H1 (cell line): ENCODE measurements around the gene IREB2. TPM values are rescaled to one million over a fixed set of nuclear protein-coding genes. Genes with fewer than 3 reads are reported as not detected.

Experiments
- CTCF ChIA-PET: fragments of 300-600 bp; sonication (Branson Sonifier 250); formaldehyde crosslinking; loops from one replicate; lab custom pipeline; 2021; ENCODE audit not compliant: partially characterized antibody; lab: Charles Lee
- POLR2A ChIA-PET: fragments of 300-600 bp; sonication (Branson Sonifier 250); formaldehyde crosslinking; loops from one replicate; lab custom pipeline; 2021; ENCODE audit warnings: inconsistent platforms; ENCODE audit not compliant: partially characterized antibody; lab: Charles Lee
- DNase-seq, 2 experiments: peaks; one replicate each; pipeline versions ENCODE4 v3.0.0 to v3.0.0-alpha.2; 2010 to 2022; ENCODE audit warnings: low spot score in 2 of 2, low read depth in 1 of 2, mixed read lengths in 1 of 2
- FAIRE-seq: peaks from 2 replicates; lab custom pipeline; 2011; peaks lifted over from hg19 to GRCh38; lab: Jason Lieb, UNC
- H2AFZ ChIP-seq: 2 replicates; pipeline ENCODE4 v1.8.1; 2012; ENCODE audit warnings: low read length, inconsistent platforms
- H2AK5ac ChIP-seq: 2 replicates; pipeline ENCODE4 v1.6.1; 2013; ENCODE audit warnings: low read depth, low read length
- H2BK120ac ChIP-seq: replicated peaks from 2 replicates; pipeline ENCODE3; 2013; ENCODE audit warnings: low read depth, low read length, inconsistent platforms
- H2BK12ac ChIP-seq: 2 replicates; pipeline ENCODE4 v1.6.1; 2013; ENCODE audit warnings: low read depth, low read length
- H2BK15ac ChIP-seq: 2 replicates; pipeline ENCODE4 v1.6.1; 2013; ENCODE audit warnings: low read length
- H2BK20ac ChIP-seq: 2 replicates; pipeline ENCODE4 v1.6.1; 2013; ENCODE audit warnings: low read length
- H2BK5ac ChIP-seq: 2 replicates; pipeline ENCODE4 v1.6.1; 2013; ENCODE audit warnings: low read depth, low read length
- H3K14ac ChIP-seq: 2 replicates; pipeline ENCODE4 v1.6.1; 2013; ENCODE audit warnings: inconsistent platforms; ENCODE audit not compliant: insufficient read length
- H3K18ac ChIP-seq: 2 replicates; pipeline ENCODE4 v1.6.1; 2013; ENCODE audit warnings: low read length; ENCODE audit errors: extremely low read depth
- H3K23ac ChIP-seq: 2 replicates; pipeline ENCODE4 v1.6.1; 2013; ENCODE audit warnings: inconsistent platforms; ENCODE audit not compliant: insufficient read length
- H3K23me2 ChIP-seq: 2 replicates; pipeline ENCODE4 v1.6.1; 2013; ENCODE audit warnings: low read depth, low read length
- H3K27ac ChIP-seq: 2 replicates; pipeline ENCODE4 v1.6.1; 2011; ENCODE audit warnings: low read depth, low read length, inconsistent platforms
- H3K27me3 ChIP-seq, 4 experiments: replicated peaks in 1 of 4; 1 replicate in 1 of 4; 2 replicates in 3 of 4; pipeline versions ENCODE4 v1.6.1 to v1.8.1; 2011 to 2013; ENCODE audit warnings: low read length in 3 of 4, mild to moderate bottlenecking in 3 of 4, inconsistent platforms in 2 of 4, mixed read lengths in 2 of 4, moderate library complexity in 1 of 4; ENCODE audit not compliant: control insufficient read depth in 3 of 4, insufficient read depth in 3 of 4; ENCODE audit errors: extremely low read depth in 1 of 4
- H3K36me3 ChIP-seq, 4 experiments: 2 replicates each; pipeline versions ENCODE4 v1.6.1 to v1.8.1; 2011 to 2013; ENCODE audit warnings: mild to moderate bottlenecking in 4 of 4, low read length in 3 of 4, moderate library complexity in 2 of 4, control low read depth in 1 of 4, inconsistent platforms in 1 of 4; ENCODE audit not compliant: insufficient read depth in 4 of 4, control insufficient read depth in 2 of 4
- H3K4ac ChIP-seq: replicated peaks from 2 replicates; pipeline ENCODE3; 2013; ENCODE audit warnings: low read length, low read depth, mixed read lengths, inconsistent platforms; ENCODE audit not compliant: insufficient read length
- H3K4me1 ChIP-seq, 4 experiments: replicated peaks in 1 of 4; 1 replicate in 1 of 4; 2 replicates in 3 of 4; pipeline versions ENCODE4 v1.6.1 to v1.8.1; 2011 to 2013; ENCODE audit warnings: low read length in 3 of 4, inconsistent platforms in 2 of 4, mixed read lengths in 1 of 4; ENCODE audit not compliant: insufficient read depth in 4 of 4, control insufficient read depth in 3 of 4
- H3K4me2 ChIP-seq, 2 experiments: 2 replicates each; pipeline versions ENCODE4 v1.6.1 to v1.8.1; 2011 to 2013; ENCODE audit warnings: low read depth in 2 of 2, low read length in 2 of 2, control low read depth in 1 of 2, inconsistent platforms in 1 of 2, mild to moderate bottlenecking in 1 of 2; ENCODE audit not compliant: insufficient read depth in 1 of 2
- H3K4me3 ChIP-seq, 4 experiments: fragments of 200-600, 300-600 bp in 1 of 4; sonication (generic), shearing (Covaris generic), sonication (Bioruptor Twin) in 1 of 4; 2 replicates each; pipeline versions ENCODE4 v1.5.1 to v1.8.1; 2011 to 2016; ENCODE audit warnings: low read length in 4 of 4, low read depth in 3 of 4, control low read depth in 2 of 4, inconsistent platforms in 2 of 4, mild to moderate bottlenecking in 2 of 4, mixed read lengths in 1 of 4, moderate library complexity in 1 of 4; ENCODE audit not compliant: insufficient read depth in 2 of 4; ENCODE audit errors: extremely low read depth in 1 of 4
- H3K56ac ChIP-seq: replicated peaks from 2 replicates; pipeline ENCODE3; 2013; ENCODE audit warnings: low read depth, mild to moderate bottlenecking, mixed read lengths, low read length, inconsistent platforms; ENCODE audit not compliant: insufficient read length
- H3K79me1 ChIP-seq: 2 replicates; pipeline ENCODE4 v1.6.1; 2013; ENCODE audit warnings: low read depth, low read length, control low read depth
- H3K79me2 ChIP-seq, 2 experiments: 2 replicates each; pipeline versions ENCODE4 v1.6.1 to v1.8.1; 2012 to 2013; ENCODE audit warnings: low read length in 2 of 2, mild to moderate bottlenecking in 2 of 2, inconsistent platforms in 1 of 2; ENCODE audit not compliant: insufficient read depth in 2 of 2, control insufficient read depth in 1 of 2
- H3K9ac ChIP-seq, 4 experiments: replicated peaks in 1 of 4; 1 replicate in 1 of 4; 2 replicates in 3 of 4; pipeline versions ENCODE4 v1.6.1 to v1.8.1; 2011 to 2013; ENCODE audit warnings: low read depth in 3 of 4, low read length in 3 of 4, control low read depth in 2 of 4, mild to moderate bottlenecking in 2 of 4, moderate library complexity in 2 of 4, inconsistent platforms in 1 of 4; ENCODE audit errors: extremely low read depth in 1 of 4
- H3K9me3 ChIP-seq, 2 experiments: 2 replicates each; pipeline versions ENCODE4 v1.6.1 to v1.8.1; 2012 to 2013; ENCODE audit warnings: mild to moderate bottlenecking in 2 of 2, moderate library complexity in 2 of 2, control low read depth in 1 of 2, inconsistent platforms in 1 of 2, low read depth in 1 of 2, low read length in 1 of 2, mixed read lengths in 1 of 2; ENCODE audit not compliant: insufficient read depth in 2 of 2
- H4K20me1 ChIP-seq, 2 experiments: replicated peaks in 1 of 2; 2 replicates each; pipeline versions ENCODE3 to v1.8.1; 2011 to 2013; ENCODE audit warnings: inconsistent platforms in 2 of 2, low read length in 2 of 2, mild to moderate bottlenecking in 1 of 2; ENCODE audit not compliant: insufficient read depth in 2 of 2, control insufficient read depth in 1 of 2
- H4K5ac ChIP-seq: 2 replicates; pipeline ENCODE4 v1.6.1; 2013; ENCODE audit warnings: low read length, low read depth, mixed read lengths, inconsistent platforms; ENCODE audit not compliant: insufficient read length
- H4K8ac ChIP-seq: 2 replicates; pipeline ENCODE4 v1.8.0; 2013; ENCODE audit warnings: mild to moderate bottlenecking, moderate library complexity, low read length, inconsistent platforms; ENCODE audit not compliant: insufficient read depth; ENCODE audit errors: extremely low read depth
- H4K91ac ChIP-seq: replicated peaks from 2 replicates; pipeline ENCODE3; 2013; ENCODE audit warnings: low read length, mixed read lengths, inconsistent platforms; ENCODE audit not compliant: insufficient read length
- CHD2 ChIP-seq: IDR thresholded peaks from 2 replicates; pipeline ENCODE4 v1.6.1; 2012; ENCODE audit warnings: low read length, improper control_type of control experiment
- CREB1 ChIP-seq: IDR thresholded peaks from 2 replicates; pipeline ENCODE4 v1.6.1; 2012; ENCODE audit warnings: inconsistent platforms
- KDM1A ChIP-seq: fragments of 200-600, 300-600 bp; sonication (generic); IDR thresholded peaks from 2 replicates; pipeline ENCODE4 v1.7.1; 2016; ENCODE audit warnings: mild to moderate bottlenecking, low read length, borderline replicate concordance
- KDM4A ChIP-seq: IDR thresholded peaks from one replicate; pipeline ENCODE4 v1.7.1; 2012; ENCODE audit warnings: low read depth, mild to moderate bottlenecking, moderate library complexity, low read length, inconsistent platforms; ENCODE audit not compliant: severe bottlenecking
- SP2 ChIP-seq: IDR thresholded peaks from 2 replicates; pipeline ENCODE4 v1.6.1; 2012; ENCODE audit warnings: mild to moderate bottlenecking, low read length, inconsistent platforms
- SP4 ChIP-seq: IDR thresholded peaks from 2 replicates; pipeline ENCODE4 v1.6.1; 2012; ENCODE audit warnings: low read length, inconsistent platforms
- TCF12 ChIP-seq: IDR thresholded peaks from 2 replicates; pipeline ENCODE4 v1.6.1; 2011; ENCODE audit warnings: low read depth, mild to moderate bottlenecking, low read length
- USF2 ChIP-seq: IDR thresholded peaks from 2 replicates; pipeline ENCODE4 v1.6.1; 2011; ENCODE audit warnings: low read length, improper control_type of control experiment
- WGBS, 2 experiments: shearing (Covaris generic) in 1 of 2; methylation state at CpG; one replicate each; pipeline versions ENCODE4 v1.1.6 to v1.1.7; 2013 to 2015; ENCODE audit warnings: low lambda C conversion rate in 2 of 2, mixed read lengths in 2 of 2, inconsistent platforms in 1 of 2, low coverage in 1 of 2, missing lambda C conversion rate in 1 of 2; ENCODE audit not compliant: insufficient replicate concordance in 2 of 2, insufficient coverage in 1 of 2, insufficient read length in 1 of 2; ENCODE audit errors: extremely low coverage in 1 of 2, missing lambda C conversion rate in 1 of 2; 5-methylcytosine and 5-hydroxymethylcytosine counted together
- polyA plus RNA-seq, 7 experiments: library from polyadenylated mRNA; depleted of rRNA in 3 of 7; stranded (reverse) in 5 of 7; unstranded in 2 of 7; fragments of >200 nt in 5 of 7; fragments of 200-250 nt in 2 of 7; gene quantifications; 1 replicate in 5 of 7; 2 replicates in 1 of 7; 4 replicates in 1 of 7; pipeline versions ENCODE4 v1.2.1 to v1.2.3, GENCODE V29; 2011 to 2013; ENCODE audit warnings: missing spikeins in 2 of 7, mixed read lengths in 2 of 7
- total RNA-seq: library from RNA; stranded (reverse); fragmentation: NEBNext Ultra II Directional; extraction: Animal tissue kit (Norgen Biotek cat#: 25700); gene quantifications from 2 replicates; pipeline ENCODE4 v1.2.1, GENCODE V29; 2021

Gene IREB2
- total and polyA plus RNA-seq, 2 of the 8 experiments (the other 6 are each of a cell fraction or from before 2014, with no cell fraction given) = 21.0 to 103 TPM

DNA sequence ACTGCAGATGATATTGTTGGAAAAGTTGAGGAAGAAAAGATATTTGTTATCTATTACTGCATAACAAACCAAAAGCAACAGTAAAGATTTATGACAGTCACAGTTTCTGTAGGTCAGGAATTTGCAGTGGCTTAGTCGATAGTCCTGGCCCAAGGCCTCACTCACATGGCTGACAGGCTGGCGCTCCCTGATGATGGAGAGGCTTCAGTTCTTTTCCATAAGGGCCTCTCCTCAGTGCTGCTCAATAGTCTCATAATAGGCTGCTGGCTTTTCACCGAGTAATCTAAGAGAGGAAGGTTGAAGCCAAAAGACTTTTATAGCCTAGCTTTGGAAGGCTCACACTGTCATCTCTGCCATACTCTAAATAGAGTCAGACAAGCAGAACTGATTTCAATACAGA, 17.7 kb downstream of the IREB2 start:
- Histone ChIP-seq H2BK12ac (no peak overlapping the region), H2BK120ac (no peak overlapping the region), H3K79me1 (peaks cover 11% of the 10 kb centered on the region), H3K56ac (no peak overlapping the region), H3K9me3 (no peaks in the 10 kb centered on the region), H4K91ac (no peak overlapping the region), H3K4me1 (peaks cover 0 to 1% (median 0%) of the 10 kb centered on the region in 4 experiments; a peak in 1 of 7 replicates), H3K4me3 (no peak overlapping the region), H4K5ac (no peak overlapping the region), H3K9ac (no peak overlapping the region), H3K27ac (no peak overlapping the region), H2BK15ac (no peak overlapping the region), H3K36me3 (peaks cover 0 to 2% (median 0%) of the 10 kb centered on the region in 4 experiments; a peak in 2 of 8 replicates), H2AK5ac (no peak overlapping the region), H3K27me3 (no peaks in the 10 kb centered on the region), H3K4ac (no peak overlapping the region), H3K23me2 (no peaks in the 10 kb centered on the region), H3K79me2 (peaks cover 19 to 98% of the 10 kb centered on the region in 2 experiments), H3K23ac (no peak overlapping the region), H4K20me1 (peaks cover 4 to 8% of the 10 kb centered on the region in 2 experiments), H2AFZ (no peak overlapping the region), H3K18ac (no peak overlapping the region), H3K14ac (no peak overlapping the region), H2BK5ac (no peak overlapping the region), H3K4me2 (no peak overlapping the region), H2BK20ac (no peak overlapping the region), H4K8ac (no peak overlapping the region)
- DNase-seq = no peak
- WGBS, 2 experiments = 89% methylated on average over 3 of the region's 3 CpGs; no CpG with 5 or more reads in 1 of the 2 experiments
- TF ChIP-seq CHD2 (no peak), USF2 (no peak), KDM4A (no peak), SP2 (no peak), CREB1 (0 out of 2 replicates have a peak, but pooled peaks have one; percentile 24), SP4 (no peak), KDM1A (no peak), TCF12 (no peak)
- FAIRE-seq = no peak
- CTCF ChIA-PET = interaction anchor here (1.2 kb wide), 1 partner anchor 27 kb away, joined by 3 read pairs; no protein-coding TSS in a partner anchor
- POLR2A ChIA-PET = no interaction called here
